Fibroblast of upper back skin (primary cell): ENCODE results near the gene PRKCSH.
"Not testable (repeated sequence)": the region's sequence is repeated elsewhere in the genome, so short reads cannot be mapped to it uniquely, and the experiment has no call there.

ENCODE experiments used
- DNase-seq: peaks from one replicate; pipeline ENCODE4 v3.0.0-alpha.2; 2013

Gene PRKCSH

GRCh38 chr19:11451327-11451870 is 16.0 kb downstream of the PRKCSH start:
- DNase-seq: no peak

- DNase-seq: no peak
Measured at GRCh38 chr19:11451871-11452619, 16.6 kb downstream of the PRKCSH start.

GRCh38 chr19:11452620-11453310 is 17.3 kb downstream of the PRKCSH start:
- no peak for DNase-seq

GRCh38 chr19:11453468-11454341 is 18.3 kb downstream of the PRKCSH start:
- no peak for DNase-seq

GRCh38 chr19:11455233-11455554 is 19.8 kb downstream of the PRKCSH start:
- not testable (repeated sequence) for DNase-seq

GRCh38 chr19:11456659-11457058 is 21.2 kb downstream of the PRKCSH start:
- DNase-seq: no peak

- DNase-seq: no peak
Measured at GRCh38 chr19:11457115-11457514, 21.7 kb downstream of the PRKCSH start.

GRCh38 chr19:11457831-11458230 is 22.4 kb downstream of the PRKCSH start:
- no peak for DNase-seq

GRCh38 chr19:11458236-11458900 is 22.9 kb downstream of the PRKCSH start:
- DNase-seq: no peak

GRCh38 chr19:11458912-11459311 is 23.5 kb downstream of the PRKCSH start:
- DNase-seq: not testable (repeated sequence)

GRCh38 chr19:11460207-11460606 is 24.8 kb downstream of the PRKCSH start:
- no peak for DNase-seq

- DNase-seq: no peak
Measured at GRCh38 chr19:11461453-11461852, 26.0 kb downstream of the PRKCSH start.

- no peak for DNase-seq
Measured at GRCh38 chr19:11463391-11463790, 28.0 kb downstream of the PRKCSH start.

- DNase-seq: no peak
Measured at GRCh38 chr19:11464333-11465265, 29.2 kb downstream of the PRKCSH start.

GRCh38 chr19:11465600-11465999 is 30.2 kb downstream of the PRKCSH start:
- no peak for DNase-seq

GRCh38 chr19:11468266-11468845 is 32.9 kb downstream of the PRKCSH start:
- DNase-seq: not testable (repeated sequence)

- DNase-seq: no peak
Measured at GRCh38 chr19:11473725-11474124, 38.3 kb downstream of the PRKCSH start.

- DNase-seq: not testable (repeated sequence)
Measured at GRCh38 chr19:11475343-11475742, 39.9 kb downstream of the PRKCSH start.

- DNase-seq: no peak
Measured at GRCh38 chr19:11475861-11476260, 40.4 kb downstream of the PRKCSH start.

- DNase-seq: no peak
Measured at GRCh38 chr19:11478167-11479089, 43.0 kb downstream of the PRKCSH start.
